Measurements from ENCODE around the gene CST9L. TPM values are rescaled to one million over a fixed set of nuclear protein-coding genes. Genes with fewer than 3 reads are reported as not detected.

Gene CST9L
- total RNA-seq, 1 experiment from 2014 or later: not detected

- DNase-seq: no peak
- Mint-ChIP-seq H3K36me3 (ENCODE audit: insufficient read depth, unreplicated experiment) (no peaks in the 10 kb centered on the region), H3K27me3 (ENCODE audit: unreplicated experiment) (no peaks in the 10 kb centered on the region), H3K9me3 (ENCODE audit: low read depth, unreplicated experiment) (no peaks in the 10 kb centered on the region), H3K4me3 (ENCODE audit: low read depth, unreplicated experiment) (no peak overlapping the region), H3K27ac (ENCODE audit: unreplicated experiment) (no peak overlapping the region), H3K4me1 (ENCODE audit: low read depth, unreplicated experiment) (no peaks in the 10 kb centered on the region)
- TF ChIP-seq CTCF (IDR thresholded peaks at IDR 0.05; ENCODE audit: unreplicated experiment): no peak
- intact Hi-C loops (cut with micrococcal nuclease; ENCODE audit: unreplicated experiment): no loop called here
- CTCF ChIA-PET: no interaction called here
- BruUV-seq (replicated peaks): no TSS peak
Measured at GRCh38 chr20:23595941-23596340, 27.7 kb upstream of the CST9L start.

GRCh38 chr20:23588434-23589403, 20.4 kb upstream of the CST9L start:
- H3K4me3 Mint-ChIP-seq (ENCODE audit: low read depth, unreplicated experiment): no peak overlapping the region
- H3K27ac Mint-ChIP-seq (ENCODE audit: unreplicated experiment): no peak overlapping the region
- peaks cover 11% of the 10 kb centered on the region for H3K4me1 Mint-ChIP-seq (ENCODE audit: low read depth, unreplicated experiment)
- CTCF ChIA-PET: no interaction called here
- H3K9me3 Mint-ChIP-seq (ENCODE audit: low read depth, unreplicated experiment): no peaks in the 10 kb centered on the region
- TF ChIP-seq CTCF (IDR thresholded peaks at IDR 0.05; ENCODE audit: unreplicated experiment): no peak
- no peaks in the 10 kb centered on the region for H3K27me3 Mint-ChIP-seq (ENCODE audit: unreplicated experiment)
- no TSS peak for BruUV-seq (replicated peaks)
- no peaks in the 10 kb centered on the region for H3K36me3 Mint-ChIP-seq (ENCODE audit: insufficient read depth, unreplicated experiment)
- DNase-seq: no peak
- intact Hi-C loops (cut with micrococcal nuclease; ENCODE audit: unreplicated experiment): no loop called here

- BruUV-seq (replicated peaks): no TSS peak
- no peak for TF ChIP-seq CTCF (IDR thresholded peaks at IDR 0.05; ENCODE audit: unreplicated experiment)
- DNase-seq: no peak
- H3K27me3 Mint-ChIP-seq (ENCODE audit: unreplicated experiment): no peaks in the 10 kb centered on the region
- CTCF ChIA-PET: no interaction called here
- H3K36me3 Mint-ChIP-seq (ENCODE audit: insufficient read depth, unreplicated experiment): no peaks in the 10 kb centered on the region
- H3K27ac Mint-ChIP-seq (ENCODE audit: unreplicated experiment): no peak overlapping the region
- no peaks in the 10 kb centered on the region for H3K9me3 Mint-ChIP-seq (ENCODE audit: low read depth, unreplicated experiment)
- peaks cover 18% of the 10 kb centered on the region for H3K4me1 Mint-ChIP-seq (ENCODE audit: low read depth, unreplicated experiment)
- intact Hi-C loops (cut with micrococcal nuclease; ENCODE audit: unreplicated experiment): no loop called here
- no peak overlapping the region for H3K4me3 Mint-ChIP-seq (ENCODE audit: low read depth, unreplicated experiment)
Measured at GRCh38 chr20:23587631-23588030, 19.3 kb upstream of the CST9L start.

GRCh38 chr20:23586735-23587525, 18.6 kb upstream of the CST9L start:
- Mint-ChIP-seq H3K4me3 (ENCODE audit: low read depth, unreplicated experiment) (no peak overlapping the region), H3K36me3 (ENCODE audit: insufficient read depth, unreplicated experiment) (no peaks in the 10 kb centered on the region), H3K27ac (ENCODE audit: unreplicated experiment) (no peak overlapping the region), H3K9me3 (ENCODE audit: low read depth, unreplicated experiment) (no peaks in the 10 kb centered on the region), H3K4me1 (ENCODE audit: low read depth, unreplicated experiment) (peaks cover 18% of the 10 kb centered on the region), H3K27me3 (ENCODE audit: unreplicated experiment) (no peaks in the 10 kb centered on the region)
- CTCF ChIA-PET: no interaction called here
- DNase-seq: no peak
- no peak for TF ChIP-seq CTCF (IDR thresholded peaks at IDR 0.05; ENCODE audit: unreplicated experiment)
- no TSS peak for BruUV-seq (replicated peaks)
- intact Hi-C loops (cut with micrococcal nuclease; ENCODE audit: unreplicated experiment): no loop called here
